Amniotic epithelial cell (primary cell): ENCODE data around the gene TWF2.

ENCODE experiments used
- DNase-seq: peaks from one replicate; pipeline ENCODE4 v3.0.0-alpha.2; 2010; ENCODE audit warnings: low read depth

TWF2 gene

GRCh38 chr3:52237657-52238172 is 1.2 kb downstream of the TWF2 start:
- peak; percentile 84 for DNase-seq

- DNase-seq, result no peak
Observed at GRCh38 chr3:52237006-52237656, 1.8 kb downstream of the TWF2 start.

GRCh38 chr3:52236424-52236886 is 2.5 kb downstream of the TWF2 start:
- no peak for DNase-seq

- DNase-seq, result no peak
Observed at GRCh38 chr3:52234516-52235447, 4.2 kb downstream of the TWF2 start.

- DNase-seq, result no peak
Observed at GRCh38 chr3:52233968-52234367, 5.0 kb downstream of the TWF2 start.

- DNase-seq, result no peak
Observed at GRCh38 chr3:52233108-52233591, 5.8 kb downstream of the TWF2 start.

GRCh38 chr3:52232279-52233107 is 6.5 kb downstream of the TWF2 start:
- no peak for DNase-seq

GRCh38 chr3:52231502-52232278 is 7.3 kb downstream of the TWF2 start:
- peak; percentile 24 for DNase-seq

- DNase-seq, result no peak
Observed at GRCh38 chr3:52230889-52231499, 8.0 kb downstream of the TWF2 start.

GRCh38 chr3:52230461-52230860 is 8.5 kb downstream of the TWF2 start:
- no peak for DNase-seq

GRCh38 chr3:52229656-52230055 is 9.3 kb downstream of the TWF2 start:
- DNase-seq, result no peak

- DNase-seq, result no peak
Observed at GRCh38 chr3:52228751-52229291, 10.1 kb downstream of the TWF2 start.

- no peak for DNase-seq
Observed at GRCh38 chr3:52228266-52228665, 10.7 kb downstream of the TWF2 start.

- DNase-seq, result no peak
Observed at GRCh38 chr3:52227766-52228165, 11.2 kb downstream of the TWF2 start.

- DNase-seq, result no peak
Observed at GRCh38 chr3:52227117-52227516, 11.8 kb downstream of the TWF2 start.

GRCh38 chr3:52226229-52226817 is 12.6 kb downstream of the TWF2 start:
- DNase-seq, result no peak

GRCh38 chr3:52225452-52226228 is 13.3 kb downstream of the TWF2 start, which contains the start of gene TLR9:
Gene TLR9, minus strand, starts transcription at chr3:52225645. Its CDS starts 116 bp downstream, at chr3:52225529.
- DNase-seq, result peak; percentile 57

GRCh38 chr3:52223449-52224408 is 15.2 kb downstream of the TWF2 start:
- no peak for DNase-seq
